Measurements from ENCODE around the gene PDCD6IP.
"Not testable (repeated sequence)": the region's sequence is repeated elsewhere in the genome, so short reads cannot be mapped to it uniquely, and the experiment has no call there.

PDCD6IP gene

DNA sequence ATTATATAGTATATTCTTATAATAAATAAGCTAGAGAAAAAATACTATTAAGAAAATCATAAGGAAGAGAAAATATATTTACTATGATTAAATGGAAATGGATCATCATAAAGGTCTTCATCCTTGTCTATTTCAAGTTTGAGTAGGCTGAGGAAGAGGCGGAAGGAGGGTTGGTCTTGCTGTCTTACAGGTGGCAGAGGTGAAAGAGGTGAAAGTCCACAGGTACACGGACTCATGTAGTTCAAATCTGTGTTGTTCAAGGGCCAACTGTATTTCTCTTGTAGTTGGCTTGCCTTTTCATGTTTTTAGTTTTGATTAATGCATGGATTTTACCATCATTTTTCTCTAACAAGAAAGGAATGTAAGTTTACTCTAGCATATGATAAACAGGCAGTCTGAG lies 41.7 kb downstream of the PDCD6IP start (continued):
- no peak for TF ChIP-seq ZNF140 (tag by site-specific recombination; IDR thresholded peaks at IDR 0.05)
- TF ChIP-seq, protein P1, sequence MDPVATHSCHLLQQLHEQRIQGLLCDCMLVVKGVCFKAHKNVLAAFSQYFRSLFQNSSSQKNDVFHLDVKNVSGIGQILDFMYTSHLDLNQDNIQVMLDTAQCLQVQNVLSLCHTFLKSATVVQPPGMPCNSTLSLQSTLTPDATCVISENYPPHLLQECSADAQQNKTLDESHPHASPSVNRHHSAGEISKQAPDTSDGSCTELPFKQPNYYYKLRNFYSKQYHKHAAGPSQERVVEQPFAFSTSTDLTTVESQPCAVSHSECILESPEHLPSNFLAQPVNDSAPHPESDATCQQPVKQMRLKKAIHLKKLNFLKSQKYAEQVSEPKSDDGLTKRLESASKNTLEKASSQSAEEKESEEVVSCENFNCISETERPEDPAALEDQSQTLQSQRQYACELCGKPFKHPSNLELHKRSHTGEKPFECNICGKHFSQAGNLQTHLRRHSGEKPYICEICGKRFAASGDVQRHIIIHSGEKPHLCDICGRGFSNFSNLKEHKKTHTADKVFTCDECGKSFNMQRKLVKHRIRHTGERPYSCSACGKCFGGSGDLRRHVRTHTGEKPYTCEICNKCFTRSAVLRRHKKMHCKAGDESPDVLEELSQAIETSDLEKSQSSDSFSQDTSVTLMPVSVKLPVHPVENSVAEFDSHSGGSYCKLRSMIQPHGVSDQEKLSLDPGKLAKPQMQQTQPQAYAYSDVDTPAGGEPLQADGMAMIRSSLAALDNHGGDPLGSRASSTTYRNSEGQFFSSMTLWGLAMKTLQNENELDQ (tag by site-specific recombination; IDR thresholded peaks at IDR 0.05; ENCODE audit: low read depth) = no peak
- TF ChIP-seq ZNF843 (tag by site-specific recombination; IDR thresholded peaks at IDR 0.05) = no peak
- TF ChIP-seq, protein P2, sequence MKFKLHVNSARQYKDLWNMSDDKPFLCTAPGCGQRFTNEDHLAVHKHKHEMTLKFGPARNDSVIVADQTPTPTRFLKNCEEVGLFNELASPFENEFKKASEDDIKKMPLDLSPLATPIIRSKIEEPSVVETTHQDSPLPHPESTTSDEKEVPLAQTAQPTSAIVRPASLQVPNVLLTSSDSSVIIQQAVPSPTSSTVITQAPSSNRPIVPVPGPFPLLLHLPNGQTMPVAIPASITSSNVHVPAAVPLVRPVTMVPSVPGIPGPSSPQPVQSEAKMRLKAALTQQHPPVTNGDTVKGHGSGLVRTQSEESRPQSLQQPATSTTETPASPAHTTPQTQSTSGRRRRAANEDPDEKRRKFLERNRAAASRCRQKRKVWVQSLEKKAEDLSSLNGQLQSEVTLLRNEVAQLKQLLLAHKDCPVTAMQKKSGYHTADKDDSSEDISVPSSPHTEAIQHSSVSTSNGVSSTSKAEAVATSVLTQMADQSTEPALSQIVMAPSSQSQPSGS (tag by site-specific recombination; IDR thresholded peaks at IDR 0.05; ENCODE audit: low read depth) = no peak

DNA sequence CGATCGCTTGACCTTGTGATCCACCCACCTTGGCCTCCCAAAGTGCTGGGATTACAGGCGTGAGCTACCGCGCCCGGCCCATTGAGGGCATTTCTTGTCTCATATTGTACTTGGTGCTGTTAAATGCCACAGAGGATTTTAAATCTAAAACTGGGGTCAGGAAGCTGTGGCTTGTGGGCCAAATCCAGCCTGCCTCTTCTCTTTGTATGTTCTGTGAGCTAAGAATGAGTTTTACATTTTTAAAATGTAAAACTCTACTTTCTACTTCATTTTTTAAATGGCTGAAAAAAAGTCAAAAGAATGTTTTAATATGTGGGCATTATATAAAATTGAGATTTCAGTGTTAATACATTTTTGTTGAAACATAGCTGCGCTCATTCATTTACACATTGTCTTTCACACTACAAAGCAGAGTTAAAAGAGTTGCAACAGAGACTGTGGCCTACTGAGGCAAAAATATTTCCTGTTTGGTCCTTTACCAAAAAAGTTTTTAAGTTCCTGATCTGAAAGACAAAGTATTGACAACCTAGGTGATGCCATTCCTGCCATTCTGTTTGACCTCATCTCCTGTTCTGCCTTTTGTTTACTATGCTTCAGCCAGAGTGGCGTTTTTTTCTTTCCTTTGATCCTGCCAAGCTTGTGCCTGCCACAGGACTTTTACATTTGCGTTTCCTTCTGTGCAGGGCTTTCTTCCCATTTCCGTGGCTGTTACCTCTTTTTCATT lies 50.4 kb downstream of the PDCD6IP start:
- CTCF ChIA-PET = no interaction called here
- POLR2A ChIA-PET = no interaction called here
- TF ChIP-seq ZNF274 (IDR thresholded peaks at IDR 0.05; ENCODE audit: low read length) (no peak), ZNF274 (tag by site-specific recombination; IDR thresholded peaks at IDR 0.05; ENCODE audit: borderline replicate concordance) (no peak), ZNF239 (tag by site-specific recombination; IDR thresholded peaks at IDR 0.05) (no peak), GLIS2 (tag by site-specific recombination; IDR thresholded peaks at IDR 0.05) (no peak), EGR2 (tag by site-specific recombination; IDR thresholded peaks at IDR 0.05; ENCODE audit: low read depth) (no peak), SP2 (tag by site-specific recombination; IDR thresholded peaks at IDR 0.05) (no peak), ZNF792 (tag by site-specific recombination; IDR thresholded peaks at IDR 0.05) (no peak), ZNF791 (tag by site-specific recombination; IDR thresholded peaks at IDR 0.05) (no peak)
- TF ChIP-seq, protein P3, sequence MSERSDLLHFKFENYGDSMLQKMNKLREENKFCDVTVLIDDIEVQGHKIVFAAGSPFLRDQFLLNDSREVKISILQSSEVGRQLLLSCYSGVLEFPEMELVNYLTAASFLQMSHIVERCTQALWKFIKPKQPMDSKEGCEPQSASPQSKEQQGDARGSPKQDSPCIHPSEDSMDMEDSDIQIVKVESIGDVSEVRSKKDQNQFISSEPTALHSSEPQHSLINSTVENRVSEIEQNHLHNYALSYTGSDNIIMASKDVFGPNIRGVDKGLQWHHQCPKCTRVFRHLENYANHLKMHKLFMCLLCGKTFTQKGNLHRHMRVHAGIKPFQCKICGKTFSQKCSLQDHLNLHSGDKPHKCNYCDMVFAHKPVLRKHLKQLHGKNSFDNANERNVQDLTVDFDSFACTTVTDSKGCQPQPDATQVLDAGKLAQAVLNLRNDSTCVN (tag by site-specific recombination; optimal IDR thresholded peaks at IDR 0.05) = no peak
- TF ChIP-seq, protein P4, sequence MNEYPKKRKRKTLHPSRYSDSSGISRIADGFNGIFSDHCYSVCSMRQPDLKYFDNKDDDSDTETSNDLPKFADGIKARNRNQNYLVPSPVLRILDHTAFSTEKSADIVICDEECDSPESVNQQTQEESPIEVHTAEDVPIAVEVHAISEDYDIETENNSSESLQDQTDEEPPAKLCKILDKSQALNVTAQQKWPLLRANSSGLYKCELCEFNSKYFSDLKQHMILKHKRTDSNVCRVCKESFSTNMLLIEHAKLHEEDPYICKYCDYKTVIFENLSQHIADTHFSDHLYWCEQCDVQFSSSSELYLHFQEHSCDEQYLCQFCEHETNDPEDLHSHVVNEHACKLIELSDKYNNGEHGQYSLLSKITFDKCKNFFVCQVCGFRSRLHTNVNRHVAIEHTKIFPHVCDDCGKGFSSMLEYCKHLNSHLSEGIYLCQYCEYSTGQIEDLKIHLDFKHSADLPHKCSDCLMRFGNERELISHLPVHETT (tag by site-specific recombination; IDR thresholded peaks at IDR 0.05) = no peak
- no peaks in the 10 kb centered on the region for H3K4me1 ChIP-seq (ENCODE audit: control insufficient read depth, insufficient read depth, low read length)
- H3K4me3 ChIP-seq (ENCODE audit: low read depth, low read length) = no peak overlapping the region
- no peak overlapping the region for H3K27ac ChIP-seq (ENCODE audit: extremely low read depth, low read depth, low read length)
- no peaks in the 10 kb centered on the region for H3K9me3 ChIP-seq (ENCODE audit: control insufficient read depth, insufficient read depth, low read depth, low read length)
- peaks cover 0 to 34% of the 10 kb centered on the region in 2 experiments; a peak in 2 of 3 replicates for H3K36me3 ChIP-seq (ENCODE audit: control insufficient read depth in 2 of 2, insufficient read depth in 1 of 2, low read length in 2 of 2)

DNA sequence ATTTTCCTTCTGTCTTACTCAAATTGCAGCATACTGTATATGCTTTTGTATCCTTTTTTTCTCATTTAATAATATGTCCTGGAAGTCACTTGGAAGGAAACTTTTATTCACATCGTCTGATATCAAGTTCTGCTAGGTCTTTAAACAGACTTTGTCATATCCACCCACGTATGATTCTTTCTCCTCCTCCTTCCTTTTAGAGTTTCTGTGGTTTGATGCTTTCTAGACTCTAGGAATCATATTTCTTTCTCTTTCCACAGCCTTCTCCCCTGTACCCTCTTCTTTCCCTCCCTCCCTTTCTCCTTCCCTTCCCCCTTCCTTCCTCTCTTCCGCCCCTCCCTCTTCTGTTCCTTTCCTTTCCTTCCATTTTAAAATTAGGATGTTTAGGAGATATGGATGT lies 52.2 kb downstream of the PDCD6IP start:
- H3K4me1 ChIP-seq (ENCODE audit: control insufficient read depth, insufficient read depth, low read length); POLR2A ChIA-PET; H3K9me3 ChIP-seq (ENCODE audit: control insufficient read depth, insufficient read depth, low read depth, low read length); H3K4me3 ChIP-seq (ENCODE audit: low read depth, low read length); H3K27ac ChIP-seq (ENCODE audit: extremely low read depth, low read depth, low read length); CTCF ChIA-PET: not testable (repeated sequence)
- peaks cover 0 to 34% of the 10 kb centered on the region in 2 experiments; a peak in 2 of 3 replicates for H3K36me3 ChIP-seq (ENCODE audit: control insufficient read depth in 2 of 2, insufficient read depth in 1 of 2, low read length in 2 of 2)

DNA sequence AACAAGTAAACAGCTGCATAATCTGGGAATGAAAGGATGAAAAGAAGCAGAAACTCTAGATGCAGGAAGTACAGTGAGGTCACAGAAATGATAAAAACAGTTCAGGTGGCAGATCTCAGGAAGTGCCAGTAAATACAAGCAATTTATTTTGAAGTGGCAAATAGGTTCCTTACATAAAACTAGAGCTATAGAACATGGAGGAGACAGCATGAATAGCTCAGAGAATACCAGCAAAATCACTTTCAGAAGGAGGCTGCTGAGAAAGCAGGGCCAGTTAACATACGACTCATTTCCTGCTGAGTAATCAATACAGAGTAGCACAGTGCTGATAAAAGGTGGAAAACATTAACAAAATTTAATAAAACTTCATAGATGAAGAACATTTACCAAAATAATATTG lies 57.0 kb downstream of the PDCD6IP start:
- CTCF ChIA-PET = not testable (repeated sequence)

More for the DNA sequence above, 57.0 kb downstream of the PDCD6IP start:
- H3K4me1 ChIP-seq (ENCODE audit: control insufficient read depth, insufficient read depth, low read length); H3K9me3 ChIP-seq (ENCODE audit: control insufficient read depth, insufficient read depth, low read depth, low read length); H3K27ac ChIP-seq (ENCODE audit: extremely low read depth, low read depth, low read length); POLR2A ChIA-PET; H3K4me3 ChIP-seq (ENCODE audit: low read depth, low read length): not testable (repeated sequence)
- peaks cover 0 to 31% of the 10 kb centered on the region in 2 experiments; a peak in 2 of 3 replicates for H3K36me3 ChIP-seq (ENCODE audit: control insufficient read depth in 2 of 2, insufficient read depth in 1 of 2, low read length in 2 of 2)
